Activated gamma-delta T cell treated with Interleukin-2 at 50 U/mL for 16 hours (primary cell): Measurements from ENCODE around the gene FFAR4.
A peak's percentile ranks its signal among the peaks of the same experiment; 100 is the strongest.
"Not testable (repeated sequence)": the region's sequence is repeated elsewhere in the genome, so short reads cannot be mapped to it uniquely, and the experiment has no call there.

Experiments
- DNase-seq: peaks from one replicate; pipeline ENCODE4 v3.0.0-alpha.2; 2020

FFAR4 gene

DNA sequence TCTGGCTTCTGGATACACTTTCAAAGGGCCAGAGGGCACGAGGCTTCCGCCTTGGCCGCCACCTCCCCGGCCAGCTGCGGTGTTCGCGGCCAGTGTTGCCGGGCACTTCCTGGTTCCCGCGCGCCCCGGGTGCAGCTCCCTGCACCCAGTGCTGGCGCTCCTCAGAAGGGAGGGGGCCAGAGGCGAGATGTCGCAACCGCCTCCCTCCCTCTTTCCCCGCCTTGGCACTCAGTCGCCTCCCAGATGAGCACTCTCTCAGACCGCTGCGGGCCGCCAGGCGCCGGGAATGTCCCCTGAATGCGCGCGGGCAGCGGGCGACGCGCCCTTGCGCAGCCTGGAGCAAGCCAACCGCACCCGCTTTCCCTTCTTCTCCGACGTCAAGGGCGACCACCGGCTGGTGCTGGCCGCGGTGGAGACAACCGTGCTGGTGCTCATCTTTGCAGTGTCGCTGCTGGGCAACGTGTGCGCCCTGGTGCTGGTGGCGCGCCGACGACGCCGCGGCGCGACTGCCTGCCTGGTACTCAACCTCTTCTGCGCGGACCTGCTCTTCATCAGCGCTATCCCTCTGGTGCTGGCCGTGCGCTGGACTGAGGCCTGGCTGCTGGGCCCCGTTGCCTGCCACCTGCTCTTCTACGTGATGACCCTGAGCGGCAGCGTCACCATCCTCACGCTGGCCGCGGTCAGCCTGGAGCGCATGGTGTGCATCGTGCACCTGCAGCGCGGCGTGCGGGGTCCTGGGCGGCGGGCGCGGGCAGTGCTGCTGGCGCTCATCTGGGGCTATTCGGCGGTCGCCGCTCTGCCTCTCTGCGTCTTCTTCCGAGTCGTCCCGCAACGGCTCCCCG lies at the start of gene FFAR4:
Gene FFAR4 (plus strand): TSS at position 231 of the 842 bp plus-strand sequence. CDS start 56 bp downstream, at position 287.
- DNase-seq: no peak

DNA sequence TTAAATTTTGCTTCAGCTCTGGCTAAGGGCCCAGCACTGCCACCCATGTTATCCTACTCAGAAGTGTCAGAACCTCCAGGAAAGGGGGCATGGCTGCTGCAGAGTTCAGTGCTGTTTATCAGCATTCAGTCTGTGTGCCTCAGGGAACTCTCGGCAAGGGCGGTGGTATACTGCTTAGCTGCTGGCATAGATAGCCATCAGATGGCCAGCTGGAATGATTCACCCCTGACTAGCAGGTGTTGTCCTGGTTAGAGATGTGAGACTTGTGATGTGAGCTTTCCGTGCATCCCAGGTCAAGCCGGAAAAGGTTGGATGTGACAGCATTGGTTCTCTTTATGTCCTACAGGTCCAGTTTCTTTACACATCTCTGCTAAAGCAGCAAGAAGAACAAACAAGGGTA lies 47.9 kb upstream of the FFAR4 start:
- DNase-seq: no peak

- no peak for DNase-seq
Measured at GRCh38 chr10:93535293-93535692, 31.2 kb upstream of the FFAR4 start.

GRCh38 chr10:93540871-93541270 lies 25.6 kb upstream of the FFAR4 start:
- DNase-seq: not testable (repeated sequence)

DNA sequence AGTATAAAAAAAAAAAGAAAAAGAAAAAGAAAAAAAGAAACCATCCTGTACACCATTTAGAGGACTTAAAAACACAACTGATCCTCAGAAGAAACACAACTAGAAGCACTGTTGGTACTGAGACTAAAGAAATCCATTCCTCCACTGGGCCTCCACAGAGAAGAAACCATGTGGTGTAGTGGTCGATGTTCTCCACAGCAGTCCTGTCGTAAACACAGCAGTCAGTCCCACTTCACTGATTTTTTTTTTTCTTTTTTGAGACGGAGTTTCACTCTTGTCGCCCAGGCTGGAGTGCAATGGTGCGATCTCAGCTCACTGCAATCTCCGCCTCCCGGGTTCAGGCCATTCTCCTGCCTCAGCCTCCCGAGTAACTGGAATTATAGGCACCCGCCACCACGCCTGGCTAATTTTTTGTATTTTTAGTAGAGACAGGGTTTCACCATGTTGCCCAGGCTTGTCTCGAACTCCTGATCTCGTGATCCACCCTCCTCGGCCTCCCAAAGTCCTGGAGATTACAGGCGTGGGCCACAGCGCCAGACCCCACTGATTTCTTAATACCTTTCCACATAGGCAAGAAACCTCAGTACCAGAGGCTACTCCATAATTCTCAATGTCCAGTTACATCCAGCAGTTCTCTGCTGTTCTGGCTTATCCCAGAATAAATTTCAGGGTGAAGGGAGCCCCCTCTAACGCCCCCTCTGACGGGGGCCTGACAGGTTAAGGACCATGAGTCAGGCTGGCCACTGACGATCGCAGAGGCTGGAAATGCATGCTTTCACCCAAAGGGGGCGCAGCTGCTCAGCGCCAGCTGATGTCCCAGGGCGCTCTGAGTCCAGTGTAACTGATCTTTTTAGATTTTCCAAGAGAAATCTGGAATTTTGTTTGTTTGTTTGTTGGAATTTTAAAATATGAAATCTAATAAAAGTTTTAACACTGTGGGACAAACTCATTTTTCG lies 24.8 kb upstream of the FFAR4 start:
- no peak for DNase-seq

DNA sequence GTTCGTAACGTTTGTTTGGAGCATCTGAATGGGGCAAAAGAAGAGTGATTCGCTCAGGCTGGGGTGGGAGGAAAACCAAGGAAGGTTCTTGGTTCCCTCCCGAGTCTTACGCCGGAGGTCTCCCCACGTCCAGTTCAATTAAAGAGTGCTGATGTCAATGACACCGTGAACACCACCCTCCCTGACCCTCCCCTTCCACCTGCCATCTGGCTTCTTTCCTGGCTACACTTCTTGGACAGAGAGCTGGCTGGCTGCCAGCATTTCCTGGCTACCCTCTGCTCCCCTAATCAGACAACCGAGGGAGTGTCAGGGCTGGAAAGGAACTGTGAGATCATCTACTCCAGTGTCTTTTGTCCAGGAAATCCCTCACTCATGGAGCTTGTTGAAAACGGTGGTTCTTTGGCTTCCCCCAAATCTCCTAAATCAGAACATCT lies 24.1 kb upstream of the FFAR4 start:
- DNase-seq: no peak

DNA sequence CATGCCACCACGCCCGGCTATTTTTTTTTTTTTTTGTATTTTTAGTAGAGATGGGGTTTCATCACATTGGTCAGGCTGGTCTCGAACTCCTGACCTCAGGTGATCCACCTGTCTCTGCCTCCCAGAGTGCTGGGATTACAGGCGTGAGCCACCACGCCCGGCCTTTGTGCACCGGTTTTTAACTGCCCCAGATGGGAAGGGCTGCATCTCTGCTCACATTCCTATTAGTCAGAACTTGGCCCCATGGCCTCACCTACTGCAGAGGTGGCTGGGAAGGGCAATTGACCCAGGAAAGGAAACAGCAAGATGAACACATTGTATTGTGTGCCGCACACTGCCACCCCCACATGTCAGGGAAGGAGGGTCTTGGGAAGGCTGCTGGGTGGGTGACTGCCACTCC lies 19.5 kb upstream of the FFAR4 start:
- DNase-seq: not testable (repeated sequence)

DNA sequence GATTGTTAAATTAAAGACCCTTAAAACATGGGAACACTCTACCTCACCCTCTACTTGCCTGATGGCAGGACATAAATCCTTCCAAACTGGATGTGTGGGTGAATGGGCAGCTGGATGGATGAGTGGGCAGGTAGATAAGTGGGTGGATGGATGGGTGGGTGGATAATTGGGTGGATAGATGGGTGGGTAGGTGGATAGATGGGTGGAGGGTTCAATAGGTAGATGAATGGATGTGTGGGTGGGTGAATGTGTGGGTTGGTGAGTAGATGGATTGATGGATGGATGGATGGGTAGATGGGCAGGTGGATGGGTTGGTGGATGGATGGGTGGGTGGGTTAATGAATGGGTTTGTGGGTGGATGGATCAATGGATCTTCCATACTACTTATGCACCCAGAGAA lies 18.9 kb upstream of the FFAR4 start:
- no peak for DNase-seq

- no peak for DNase-seq
Measured at GRCh38 chr10:93548376-93549071, 17.9 kb upstream of the FFAR4 start.

DNA sequence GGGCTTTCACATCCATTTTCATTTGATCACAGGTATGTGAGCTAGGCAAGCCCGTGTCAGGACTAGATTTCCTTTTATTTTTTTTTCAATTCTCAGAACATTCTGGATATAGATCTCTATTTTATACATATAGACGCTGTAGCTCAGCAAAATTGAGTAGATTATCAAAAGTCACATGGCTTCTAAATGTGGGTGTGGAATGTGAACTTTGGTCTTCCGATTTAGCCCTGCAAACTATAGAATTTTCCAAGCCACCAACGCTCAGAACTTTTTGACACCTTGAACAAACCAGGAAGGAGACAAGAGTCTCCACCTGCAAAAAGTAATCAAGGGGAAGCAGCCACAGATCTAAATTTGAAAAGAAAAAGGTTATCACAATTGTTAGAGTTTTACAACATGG lies 15.9 kb upstream of the FFAR4 start:
- no peak for DNase-seq

GRCh38 chr10:93552780-93553179 lies 13.7 kb upstream of the FFAR4 start:
- no peak for DNase-seq

DNA sequence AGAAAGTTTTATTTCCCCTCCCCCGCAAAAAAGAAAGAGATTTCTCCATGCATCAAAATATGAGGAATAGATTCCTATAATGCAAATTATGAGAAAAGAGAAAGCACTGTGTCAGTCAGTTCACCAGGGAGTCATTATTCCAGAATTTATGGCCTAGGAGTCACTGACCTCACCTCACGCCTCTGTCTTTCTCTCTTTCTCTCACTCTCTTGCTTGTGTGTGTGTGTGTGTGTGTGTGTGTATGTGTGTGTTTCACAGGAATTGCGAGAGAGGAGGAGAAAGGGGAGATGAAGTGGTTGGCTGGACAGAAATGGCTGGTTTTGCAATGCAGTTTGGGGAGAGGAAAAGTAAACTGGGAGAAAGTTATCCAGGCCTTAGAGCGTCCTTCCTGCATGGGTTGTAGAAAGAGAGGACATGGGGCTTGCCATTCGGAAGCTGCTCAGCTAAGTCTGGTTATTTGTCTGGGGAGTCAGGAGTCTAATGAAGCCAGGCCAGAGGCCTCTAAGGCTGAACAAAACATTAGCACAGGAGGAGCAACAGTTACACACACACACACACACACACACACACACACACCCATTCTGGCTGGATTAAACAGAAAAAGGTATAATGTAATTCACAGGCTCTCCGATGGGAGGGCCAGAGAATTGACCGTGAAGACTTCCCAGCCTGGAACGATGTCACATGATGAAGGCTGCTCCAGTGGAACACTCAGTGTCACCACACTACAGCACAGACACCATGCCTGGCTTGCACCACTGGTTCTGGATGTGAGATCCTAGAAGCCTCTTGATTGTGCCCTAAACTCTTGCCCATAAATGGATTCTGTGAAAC lies 12.8 kb upstream of the FFAR4 start:
- DNase-seq: no peak

GRCh38 chr10:93554316-93554663 lies 12.2 kb upstream of the FFAR4 start:
- DNase-seq: no peak

- peak; percentile 13 for DNase-seq
Measured at GRCh38 chr10:93554760-93555432, 11.6 kb upstream of the FFAR4 start.

GRCh38 chr10:93559490-93559889 lies 7.0 kb upstream of the FFAR4 start:
- DNase-seq: no peak

- no peak for DNase-seq
Measured at GRCh38 chr10:93560541-93560940, 5.9 kb upstream of the FFAR4 start.

DNA sequence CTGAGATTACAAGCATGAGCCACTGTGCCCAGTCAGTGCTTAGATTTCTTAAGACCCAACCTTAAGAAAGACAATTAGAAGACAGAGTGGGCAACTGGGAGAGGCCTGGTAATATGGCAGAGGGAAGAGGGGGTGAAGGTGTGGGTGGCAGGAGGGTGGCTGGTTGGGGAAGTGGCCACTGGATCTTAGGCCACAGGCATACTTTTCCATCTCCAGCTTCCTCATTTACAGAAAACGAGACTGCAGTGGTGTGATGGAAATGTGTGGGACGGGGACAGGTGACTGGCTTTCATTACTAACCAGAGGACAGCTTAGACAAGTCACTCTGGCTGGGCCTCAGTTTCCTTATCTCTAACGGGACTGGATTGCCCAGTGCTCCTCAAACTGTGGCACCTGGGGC lies 1.0 kb upstream of the FFAR4 start:
- no peak for DNase-seq

GRCh38 chr10:93567277-93568104 lies 1.0 kb downstream of the FFAR4 start:
- DNase-seq: no peak

DNA sequence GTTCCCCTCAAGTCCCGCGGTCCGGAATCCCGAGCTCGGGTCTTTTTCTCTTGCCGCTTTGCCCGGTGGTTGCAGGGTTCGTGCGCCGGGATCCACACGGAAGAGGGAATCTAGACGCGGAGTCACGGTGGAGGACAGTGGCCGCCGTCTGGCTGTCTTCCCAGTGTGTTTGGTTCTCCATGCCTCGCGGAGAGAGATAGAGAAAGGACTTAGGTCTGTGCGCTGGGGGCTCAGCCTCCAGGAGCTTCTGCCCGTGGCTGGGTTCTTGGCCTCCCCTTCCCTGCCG lies 1.6 kb downstream of the FFAR4 start:
- no peak for DNase-seq

DNA sequence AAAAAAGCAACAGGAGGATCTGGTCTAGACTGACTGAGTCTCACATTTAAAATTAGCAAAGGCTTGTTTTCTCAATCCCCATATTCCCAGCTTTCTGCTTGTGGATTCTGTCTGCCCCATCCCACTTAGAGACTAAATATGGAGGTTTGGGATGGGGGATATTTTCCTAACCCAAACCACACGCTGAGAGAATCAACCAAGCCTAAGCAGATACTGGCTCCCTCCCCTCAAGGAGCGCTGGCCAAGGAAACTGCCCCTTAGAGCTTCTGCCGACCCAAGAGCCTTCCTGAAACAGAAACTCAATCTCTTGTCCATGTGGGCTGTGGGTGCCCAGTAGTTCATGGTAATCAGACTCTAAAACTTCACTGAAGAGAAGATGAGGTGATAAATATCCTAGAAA lies 3.9 kb downstream of the FFAR4 start:
- DNase-seq: no peak

DNA sequence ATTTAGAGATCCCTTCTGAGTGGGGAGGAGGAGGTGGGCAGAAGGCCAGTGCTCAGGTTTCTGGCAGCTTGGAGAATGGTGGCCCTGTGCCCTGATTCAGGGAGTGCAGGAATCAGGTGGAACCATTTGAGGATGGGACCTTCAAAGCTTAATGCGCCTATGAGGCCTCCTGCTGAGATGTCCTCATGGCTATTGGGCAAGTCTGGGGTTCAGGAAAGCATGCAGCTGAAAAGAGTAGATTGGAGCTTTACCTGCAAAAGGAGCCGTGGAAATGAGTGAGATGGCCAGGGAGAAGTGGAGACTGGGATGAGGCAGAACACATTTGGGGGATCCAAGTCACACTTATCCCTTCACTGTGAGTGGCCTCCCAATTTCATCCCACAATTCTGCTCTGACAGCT lies 6.1 kb downstream of the FFAR4 start:
- no peak for DNase-seq
